Stimulated activated CD4-positive, alpha-beta T cell treated with anti-CD3 and anti-CD28 coated beads, Interleukin-2, amount 100 ng/mL, for 4 hours (primary cell): Measurements from ENCODE around the gene RAB1B.
"Not testable (repeated sequence)": the region's sequence is repeated elsewhere in the genome, so short reads cannot be mapped to it uniquely, and the experiment has no call there.

ENCODE experiments used
- DNase-seq: peaks from one replicate; pipeline ENCODE4 v3.0.0-alpha.2; 2020; ENCODE audit warnings: low read depth

Gene RAB1B

GRCh38 chr11:66309475-66309874 lies 41.0 kb downstream of the RAB1B start:
- DNase-seq, result no peak

DNA sequence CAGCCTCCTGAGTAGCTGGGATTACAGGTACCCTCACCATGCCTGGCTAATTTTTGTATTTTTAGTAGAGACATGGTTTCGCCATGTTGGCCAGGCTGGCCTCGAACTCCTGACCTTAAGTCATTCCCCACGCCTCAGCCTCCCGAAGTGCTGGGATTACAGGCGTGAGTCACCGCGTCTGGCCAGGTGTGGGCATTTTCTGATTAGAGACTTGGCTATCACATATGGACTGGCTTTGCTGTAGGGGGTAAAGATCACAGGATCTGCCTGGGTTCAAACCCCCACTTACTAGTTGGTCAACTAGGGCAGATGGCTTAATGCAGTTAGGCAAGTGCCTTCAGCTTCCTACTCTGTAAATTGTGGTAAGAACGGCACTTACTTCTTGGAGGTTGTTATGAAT lies 41.9 kb downstream of the RAB1B start:
- no peak for DNase-seq

- DNase-seq, result not testable (repeated sequence)
Observed at GRCh38 chr11:66310803-66311440, 42.5 kb downstream of the RAB1B start.

DNA sequence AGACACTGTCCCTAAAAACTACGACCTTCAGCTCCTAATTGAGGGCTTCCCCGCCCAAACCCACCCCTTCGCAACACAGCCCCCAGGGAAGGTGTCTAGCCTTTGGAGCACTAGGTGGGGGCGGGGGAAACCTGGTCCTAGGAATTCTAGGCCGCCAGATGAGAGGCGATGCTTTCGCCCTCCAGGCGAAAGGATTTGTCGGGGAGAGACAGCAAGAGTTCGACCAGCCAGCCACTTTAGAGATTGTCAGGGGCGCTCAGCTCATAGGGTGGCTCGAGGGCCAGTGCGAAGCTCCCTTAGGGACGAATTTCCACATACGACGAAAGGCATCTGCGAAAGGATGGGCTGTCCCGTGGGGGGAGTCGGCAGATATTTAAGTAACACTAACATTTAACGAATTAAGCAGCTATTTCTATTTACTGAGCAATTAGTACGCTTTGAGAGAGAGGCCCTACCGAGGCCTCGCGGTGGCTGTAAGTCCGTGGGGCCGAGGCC lies 43.1 kb downstream of the RAB1B start:
- no peak for DNase-seq

DNA sequence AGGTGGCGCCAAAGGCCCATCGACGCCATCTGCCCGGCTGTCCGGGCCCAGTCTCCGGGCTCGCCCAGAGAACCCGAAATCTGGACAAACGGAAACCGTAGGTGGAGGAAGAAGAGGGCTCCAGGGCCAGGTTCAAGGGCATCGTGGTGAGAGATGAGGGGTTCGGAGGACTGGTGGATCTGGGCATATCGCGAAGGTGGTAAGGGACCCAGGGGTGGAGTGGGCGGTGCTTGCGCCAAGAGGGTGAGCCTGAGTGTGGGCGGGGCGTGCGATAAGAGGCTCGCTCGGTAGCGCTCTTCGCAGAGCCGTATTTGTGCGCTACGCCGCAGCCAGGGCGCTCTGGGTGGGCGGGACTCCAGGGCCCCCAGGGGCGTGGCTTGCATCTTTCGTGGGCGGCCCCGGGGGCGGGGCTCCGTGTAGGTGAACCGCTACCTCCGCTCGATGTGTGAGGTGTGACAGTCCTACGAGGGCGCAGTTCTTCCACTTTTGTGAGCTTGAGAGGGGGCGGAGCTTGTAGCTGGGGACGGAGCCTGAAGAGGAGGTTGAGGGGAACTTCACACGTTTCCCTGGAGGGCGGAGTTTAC lies 43.6 kb downstream of the RAB1B start:
- DNase-seq, result peak; percentile 99

GRCh38 chr11:66312549-66313320 lies 44.3 kb downstream of the RAB1B start:
- DNase-seq, result peak; percentile 95

- DNase-seq, result no peak
Observed at GRCh38 chr11:66313321-66314185, 45.1 kb downstream of the RAB1B start.

GRCh38 chr11:66314186-66314501 lies 45.7 kb downstream of the RAB1B start:
- no peak for DNase-seq

GRCh38 chr11:66314561-66315497 lies 46.4 kb downstream of the RAB1B start:
- DNase-seq, result no peak

DNA sequence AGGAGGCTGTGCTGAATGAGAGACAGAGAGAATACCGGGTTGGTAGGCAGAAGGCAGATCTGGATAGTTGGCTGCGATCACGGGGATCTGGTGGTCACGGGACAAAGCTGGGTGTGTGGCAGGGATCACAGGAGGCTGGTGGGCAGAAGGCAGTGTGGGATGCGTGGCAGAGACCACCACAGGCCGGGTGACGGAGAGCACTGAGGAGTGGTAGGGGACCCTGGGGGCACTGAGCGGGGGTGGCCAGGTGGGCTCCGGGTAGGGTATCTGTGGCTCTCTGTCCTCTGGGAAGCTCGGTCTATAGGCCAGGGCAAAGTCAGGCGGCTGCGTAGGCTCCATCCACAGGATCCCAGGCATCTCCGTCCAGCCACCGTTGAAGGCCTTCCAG lies 47.1 kb downstream of the RAB1B start:
- DNase-seq, result no peak

- DNase-seq, result no peak
Observed at GRCh38 chr11:66315921-66316811, 47.7 kb downstream of the RAB1B start.

DNA sequence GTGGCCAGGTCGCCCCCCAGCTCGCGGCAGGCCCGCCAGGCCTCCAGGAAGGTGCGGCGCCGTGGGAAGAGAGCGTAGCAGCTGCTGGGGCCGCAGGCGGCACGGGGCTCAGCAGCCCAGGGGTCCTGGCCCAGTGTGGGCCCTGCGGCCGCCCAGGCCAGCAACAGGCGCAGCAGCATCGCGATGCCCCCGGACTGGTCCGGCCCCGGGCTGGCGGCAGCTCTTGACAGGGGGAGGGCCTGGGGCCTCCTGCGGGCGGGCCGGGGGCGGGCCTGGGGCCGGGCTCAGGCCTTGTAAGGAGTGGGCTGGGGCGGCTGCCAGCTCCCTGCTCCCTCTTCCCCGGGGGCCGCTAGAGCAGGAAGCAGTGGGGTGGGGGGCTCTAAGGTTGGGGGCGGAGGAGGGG lies 48.4 kb downstream of the RAB1B start, which contains the start of gene CD248:
TSS of gene CD248 (minus strand) at position 196 of the 403 bp plus-strand sequence. CDS start at position 179, 17 bp downstream.
- no peak for DNase-seq

- DNase-seq, result no peak
Observed at GRCh38 chr11:66317322-66317722, 48.9 kb downstream of the RAB1B start.

DNA sequence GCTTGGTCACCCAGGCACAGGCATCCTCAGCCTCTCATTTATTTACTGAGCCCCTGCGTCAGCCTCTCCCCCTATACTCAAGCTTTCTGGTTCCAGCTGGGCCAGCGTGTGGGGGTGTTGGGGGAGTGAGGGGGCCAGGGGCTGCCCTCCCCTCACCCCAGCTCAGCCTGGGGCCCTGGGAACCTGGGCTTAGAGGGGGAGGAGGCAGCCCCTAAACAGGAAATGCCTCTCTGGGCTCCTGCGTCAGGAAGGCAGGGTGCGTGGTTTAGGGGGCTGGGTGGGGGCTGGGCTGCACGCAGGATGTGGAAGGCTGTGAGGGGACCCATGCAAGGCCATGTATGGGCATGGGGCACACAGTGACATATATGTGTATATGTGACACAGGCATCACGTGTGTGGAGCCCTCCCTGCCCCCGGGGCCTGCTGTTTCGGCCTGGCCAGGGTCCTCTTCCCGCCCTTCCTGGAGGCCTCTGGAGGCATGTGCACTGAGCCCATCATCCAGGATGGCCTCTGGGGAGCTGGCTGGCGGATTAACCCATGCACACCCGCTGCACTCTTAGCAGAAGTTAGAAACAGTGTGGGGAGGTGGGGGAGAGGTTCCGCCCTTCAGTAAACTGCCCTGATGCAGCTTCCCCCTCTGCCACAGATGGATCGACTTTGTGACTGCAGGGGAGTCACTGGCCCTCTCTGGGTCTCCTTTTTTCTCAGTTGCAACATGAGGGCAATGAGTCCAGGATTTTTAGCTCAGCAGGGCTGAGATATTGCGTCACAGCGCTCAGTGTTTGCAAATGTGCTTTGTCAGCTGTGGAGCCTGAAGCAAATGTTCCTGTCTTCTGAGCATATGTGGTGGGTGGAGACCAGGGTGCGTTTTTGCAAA lies 49.5 kb downstream of the RAB1B start:
- no peak for DNase-seq

- no peak for DNase-seq
Observed at GRCh38 chr11:66318600-66318970, 50.1 kb downstream of the RAB1B start.

DNA sequence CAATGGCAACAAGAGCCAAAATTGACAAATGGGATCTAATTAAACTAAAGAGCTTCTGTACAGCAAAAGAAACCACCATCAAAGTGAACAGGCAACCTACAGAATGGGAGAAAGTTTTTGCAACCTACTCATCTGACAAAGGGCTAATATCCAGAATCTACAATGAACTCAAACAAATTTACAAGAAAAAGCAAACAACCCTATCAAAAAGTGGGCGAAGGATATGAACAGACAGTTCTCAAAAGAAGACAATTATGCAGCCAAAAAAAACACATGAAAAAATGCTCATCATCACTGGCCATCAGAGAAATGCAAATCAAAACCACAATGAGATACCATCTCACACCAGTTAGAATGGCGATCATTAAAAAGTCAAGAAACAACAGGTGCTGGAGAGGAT lies 51.9 kb downstream of the RAB1B start:
- DNase-seq, result not testable (repeated sequence)

DNA sequence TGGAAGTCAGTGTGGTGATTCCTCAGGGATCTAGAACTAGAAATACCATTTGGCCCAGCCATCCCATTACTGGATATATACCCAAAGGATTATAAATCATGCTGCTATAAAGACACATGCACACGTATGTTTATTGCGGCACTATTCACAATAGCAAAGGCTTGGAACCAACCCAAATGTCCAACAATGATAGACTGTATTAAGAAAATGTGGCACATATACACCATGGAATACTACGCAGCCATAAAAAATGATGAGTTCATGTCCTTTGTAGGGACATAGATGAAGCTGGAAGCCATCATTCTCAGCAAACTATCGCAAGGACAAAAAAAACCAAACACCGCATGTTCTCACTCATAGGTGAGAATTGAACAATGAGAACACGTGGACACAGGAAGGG lies 52.3 kb downstream of the RAB1B start:
- DNase-seq, result not testable (repeated sequence)

DNA sequence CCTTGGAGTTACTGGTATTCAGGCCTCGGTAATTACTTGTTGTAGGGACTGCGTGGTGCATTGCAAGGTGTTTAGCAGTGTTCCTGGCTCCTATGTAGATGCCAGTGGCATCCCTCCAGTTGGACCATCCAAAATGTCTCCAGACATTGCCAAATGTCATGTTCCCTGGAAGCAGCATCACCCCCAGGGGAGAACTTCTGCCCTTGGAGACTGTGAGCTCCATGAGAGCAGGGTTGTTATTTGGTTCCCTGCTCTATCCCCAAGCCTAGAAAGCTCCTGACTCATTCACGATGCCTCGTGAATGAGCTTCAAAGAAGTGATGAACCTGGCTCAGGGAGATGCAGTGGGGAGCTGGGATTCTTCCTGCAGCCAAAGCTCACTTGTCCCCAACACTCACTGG lies 53.2 kb downstream of the RAB1B start:
- DNase-seq, result no peak
